Endometrial microvascular endothelial cells (primary cell): ENCODE results near the gene CPNE2. TPM values are rescaled to one million over a fixed set of nuclear protein-coding genes. Genes with fewer than 3 reads are reported as not detected.

ENCODE experiments used
- total RNA-seq: library from RNA; depleted of rRNA; stranded (reverse); fragments of >200 nt; gene quantifications from one replicate; pipeline ENCODE4 v1.2.3, GENCODE V29; 2015; ENCODE audit errors: inconsistent ontology term

Gene CPNE2
- total RNA-seq, 1 donor from 2014 or later = 87.9 TPM

Other genes with a start within 250 kb of the CPNE2 start
- gene SLC12A3, start 227.4 kb upstream of the CPNE2 start, total RNA-seq = not detected
- gene HERPUD1, start 160.4 kb upstream of the CPNE2 start, total RNA-seq = 78.0 TPM
- gene CETP, start 130.6 kb upstream of the CPNE2 start, total RNA-seq = 14.7 TPM
- 35.0 TPM for gene NLRC5, start 103.0 kb upstream of the CPNE2 start, total RNA-seq
- 34.1 TPM for gene PSME3IP1, start 93.5 kb downstream of the CPNE2 start, total RNA-seq
- 37.4 TPM for gene RSPRY1, start 93.7 kb downstream of the CPNE2 start, total RNA-seq
- 132 TPM for gene ARL2BP, start 152.7 kb downstream of the CPNE2 start, total RNA-seq
- gene PLLP, start 192.1 kb downstream of the CPNE2 start, total RNA-seq = 0.56 TPM